Subcutaneous adipose tissue (tissue), 4 donors: ENCODE data around the gene AHCTF1. TPM values are rescaled to one million over a fixed set of nuclear protein-coding genes. Genes with fewer than 3 reads are reported as not detected.

ENCODE experiments used
- total RNA-seq, 4 donors: library from RNA; depleted of rRNA; stranded (reverse); fragments of >200 nt; gene quantifications; one replicate each; pipeline ENCODE4 v1.1.0, GENCODE V29; 2016
- TF ChIP-seq, protein P1 (sequence below): fragments of 450-650 bp; IDR thresholded peaks from one replicate; pipeline ENCODE4 v1.5.1; 2016; ENCODE audit warnings: low read depth, mild to moderate bottlenecking, control low read depth, antibody characterized with exemption, moderate library complexity

AHCTF1 gene
- total RNA-seq, 4 donors from 2014 or later: 53.9 to 97.5 (median 64.6) TPM

DNA sequence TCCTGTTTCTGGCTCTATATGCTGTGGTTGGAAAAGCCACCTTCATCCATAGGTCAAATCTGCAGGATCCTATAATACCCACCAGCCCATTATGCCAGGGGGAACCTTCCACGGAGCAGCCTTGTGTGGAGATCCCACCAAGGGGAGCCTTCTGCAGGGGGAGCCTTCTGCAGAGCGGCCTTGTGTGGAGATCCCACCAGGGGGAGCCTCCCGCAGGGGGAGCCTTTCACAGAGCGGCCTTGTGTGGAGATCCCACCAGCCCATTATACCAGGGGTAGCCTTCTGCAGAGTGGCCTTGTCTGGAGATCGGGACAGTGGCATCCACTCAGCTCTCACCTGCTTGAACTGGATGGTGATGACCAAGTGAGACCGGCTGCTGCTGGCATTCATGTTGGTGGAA lies 122.3 kb downstream of the AHCTF1 start:
- TF ChIP-seq, protein P1, sequence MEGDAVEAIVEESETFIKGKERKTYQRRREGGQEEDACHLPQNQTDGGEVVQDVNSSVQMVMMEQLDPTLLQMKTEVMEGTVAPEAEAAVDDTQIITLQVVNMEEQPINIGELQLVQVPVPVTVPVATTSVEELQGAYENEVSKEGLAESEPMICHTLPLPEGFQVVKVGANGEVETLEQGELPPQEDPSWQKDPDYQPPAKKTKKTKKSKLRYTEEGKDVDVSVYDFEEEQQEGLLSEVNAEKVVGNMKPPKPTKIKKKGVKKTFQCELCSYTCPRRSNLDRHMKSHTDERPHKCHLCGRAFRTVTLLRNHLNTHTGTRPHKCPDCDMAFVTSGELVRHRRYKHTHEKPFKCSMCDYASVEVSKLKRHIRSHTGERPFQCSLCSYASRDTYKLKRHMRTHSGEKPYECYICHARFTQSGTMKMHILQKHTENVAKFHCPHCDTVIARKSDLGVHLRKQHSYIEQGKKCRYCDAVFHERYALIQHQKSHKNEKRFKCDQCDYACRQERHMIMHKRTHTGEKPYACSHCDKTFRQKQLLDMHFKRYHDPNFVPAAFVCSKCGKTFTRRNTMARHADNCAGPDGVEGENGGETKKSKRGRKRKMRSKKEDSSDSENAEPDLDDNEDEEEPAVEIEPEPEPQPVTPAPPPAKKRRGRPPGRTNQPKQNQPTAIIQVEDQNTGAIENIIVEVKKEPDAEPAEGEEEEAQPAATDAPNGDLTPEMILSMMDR: no peak

DNA sequence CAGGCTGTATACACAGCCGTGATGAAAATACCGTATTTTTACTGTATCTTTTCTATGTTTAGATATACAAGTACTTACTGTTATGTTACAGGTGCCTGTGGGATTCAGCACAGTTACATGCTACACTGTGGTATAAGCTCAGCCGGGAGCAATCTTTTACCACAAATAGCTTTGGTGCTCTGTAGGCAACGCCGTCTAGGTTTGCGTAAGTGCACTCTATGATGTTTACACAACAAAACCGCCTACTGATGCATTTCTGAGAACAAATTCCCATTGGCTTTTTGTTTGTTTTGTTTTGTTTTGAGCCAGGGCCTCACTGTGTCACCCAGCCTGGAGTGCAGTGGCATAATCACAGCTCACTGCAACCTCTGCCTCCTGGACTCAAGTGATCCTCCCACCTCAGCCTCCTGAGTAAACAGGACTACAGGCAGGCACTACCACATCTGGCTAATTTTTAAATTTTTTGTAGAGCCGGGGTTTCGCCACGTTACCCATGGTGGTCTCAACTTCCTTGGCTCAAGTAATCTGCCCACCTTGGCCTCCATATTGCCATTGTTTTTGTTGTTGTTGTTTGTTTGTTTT lies 126.5 kb downstream of the AHCTF1 start:
- TF ChIP-seq, protein P1: no peak

DNA sequence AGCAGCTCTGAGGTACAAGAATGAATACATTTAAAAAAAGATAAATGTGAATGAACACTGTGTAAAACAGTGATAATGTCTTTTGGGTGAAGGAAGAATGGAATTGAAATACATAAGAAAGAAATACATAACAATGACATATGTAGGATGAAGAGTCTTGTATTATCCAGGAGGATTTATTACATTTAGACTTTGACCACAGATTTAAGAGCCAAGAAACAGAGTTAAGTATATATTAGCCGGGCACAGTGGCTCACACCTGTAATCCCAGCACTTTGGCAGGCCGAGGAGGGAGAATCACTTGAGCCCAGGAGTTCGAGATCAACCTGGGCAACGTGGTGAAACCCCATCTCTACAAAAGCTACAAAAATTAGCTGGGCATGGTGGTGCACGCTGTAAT lies 127.9 kb downstream of the AHCTF1 start:
- TF ChIP-seq, protein P1: no peak

DNA sequence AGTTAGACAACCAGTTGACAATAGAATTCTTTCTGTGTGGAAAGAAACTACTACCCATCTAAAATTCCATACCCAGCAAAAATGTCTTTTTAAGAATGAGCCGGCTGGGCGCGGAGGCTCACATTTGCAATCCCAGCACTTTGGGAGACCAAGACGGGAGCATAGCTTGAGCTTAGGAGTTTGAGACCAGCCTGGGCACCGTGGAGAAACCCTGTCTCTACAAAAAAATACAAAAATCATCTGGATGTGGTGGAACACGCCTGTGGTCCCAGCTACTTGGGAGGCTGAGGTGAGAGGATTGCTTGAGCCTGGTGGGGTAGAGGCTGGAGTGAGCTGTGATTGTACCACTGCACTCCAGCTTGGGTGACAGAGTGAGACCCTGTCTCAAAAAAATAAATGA lies 128.4 kb downstream of the AHCTF1 start:
- TF ChIP-seq, protein P1: no peak

DNA sequence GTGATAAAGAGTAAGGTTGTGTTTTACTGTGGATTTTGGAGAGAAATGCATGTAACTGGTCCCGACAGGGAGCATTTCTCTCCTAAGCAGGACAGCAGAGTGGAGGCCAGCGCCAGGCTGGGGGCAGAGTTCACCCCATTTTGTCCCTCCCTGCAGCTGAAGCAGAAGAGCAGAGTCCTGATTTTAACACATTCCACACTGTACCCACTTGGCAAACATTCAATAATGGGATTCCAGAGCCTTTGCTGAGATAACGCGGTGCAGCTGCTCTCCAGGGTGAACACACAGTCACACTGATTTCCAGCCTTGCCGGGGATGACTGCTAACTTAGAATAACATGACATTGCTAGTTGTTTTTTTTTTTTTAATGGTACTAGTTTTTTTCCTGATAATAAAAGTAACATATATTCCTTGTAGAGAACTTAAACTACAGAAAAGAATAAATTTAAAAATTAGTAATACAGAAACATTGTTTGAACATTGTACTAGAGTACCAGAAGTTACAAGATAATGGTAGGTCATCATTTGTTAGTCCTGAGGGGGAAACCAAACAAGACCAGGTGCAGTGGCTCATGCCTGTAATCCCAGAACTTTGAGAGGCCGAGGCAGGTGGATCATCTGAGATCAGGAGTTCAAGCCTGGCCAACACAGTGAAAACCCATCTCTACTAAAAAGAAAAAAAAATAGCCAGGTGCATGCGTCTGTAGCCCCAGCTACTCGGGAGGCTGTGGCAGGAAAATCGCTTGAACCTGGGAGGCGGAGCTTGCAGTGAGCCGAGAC lies 130.3 kb downstream of the AHCTF1 start:
- TF ChIP-seq, protein P1: no peak

DNA sequence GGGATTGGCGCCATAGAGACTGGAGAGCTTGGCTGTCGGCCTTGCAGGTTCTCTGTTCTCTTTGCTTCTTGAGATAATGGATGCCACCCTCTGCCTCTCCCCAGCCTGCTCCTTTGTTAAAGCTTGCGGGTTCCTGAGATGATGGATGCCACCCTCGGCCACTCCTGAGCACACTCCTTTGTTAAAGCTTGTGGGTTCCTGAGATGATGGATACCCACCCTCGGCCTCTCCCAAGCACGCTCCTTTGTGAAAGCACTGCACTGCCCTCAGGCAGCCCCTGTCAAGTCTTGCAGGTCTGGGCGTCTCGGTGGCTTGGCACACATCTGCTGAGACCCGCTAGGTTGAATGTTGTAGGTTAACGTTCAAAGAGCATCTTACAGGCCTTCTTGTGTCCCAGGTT lies 131.0 kb downstream of the AHCTF1 start:
- TF ChIP-seq, protein P1: no peak

DNA sequence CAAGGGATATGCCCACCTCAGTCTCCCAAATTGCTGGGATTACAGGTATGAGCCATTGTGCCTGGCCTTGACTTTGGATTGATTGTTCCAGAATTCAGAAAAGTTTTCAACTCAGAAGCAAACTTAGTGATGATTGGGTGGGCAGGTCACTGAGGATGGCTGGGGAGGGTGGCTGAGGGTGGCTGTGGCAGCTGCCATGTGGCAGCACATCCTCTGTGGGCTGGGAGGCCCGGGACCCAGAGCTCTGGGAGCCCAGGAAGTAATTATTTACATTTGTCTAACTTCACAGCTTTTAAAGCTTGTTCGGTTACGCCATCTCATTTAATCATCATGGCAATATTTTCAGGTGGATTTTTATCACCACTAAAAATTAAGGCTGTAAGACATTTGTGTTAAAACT lies 131.4 kb downstream of the AHCTF1 start:
- TF ChIP-seq, protein P1: no peak
